NB4 (cell line): ENCODE data around the gene AFAP1L1.
A peak's percentile ranks its signal among the peaks of the same experiment; 100 is the strongest.

Experiments used
- DNase-seq: peaks from one replicate; pipeline ENCODE4 v3.0.0; 2010; ENCODE audit warnings: low read depth
- H3K4me3 ChIP-seq: one replicate; pipeline ENCODE4 v1.5.1; 2011; ENCODE audit warnings: mild to moderate bottlenecking, low read depth, low read length, moderate library complexity
- CTCF ChIP-seq: IDR thresholded peaks from one replicate; pipeline ENCODE4 v1.5.1; 2012; ENCODE audit warnings: low read depth, low read length
- MAX ChIP-seq: IDR thresholded peaks from 2 replicates; pipeline ENCODE4 v1.6.1; 2011; ENCODE audit warnings: low read depth, low read length
- MYC ChIP-seq: IDR thresholded peaks from 2 replicates; pipeline ENCODE4 v1.6.1; 2011; ENCODE audit warnings: low read depth, low read length
- POLR2A ChIP-seq: IDR thresholded peaks from 2 replicates; pipeline ENCODE4 v1.6.1; 2011; ENCODE audit warnings: mild to moderate bottlenecking; ENCODE audit not compliant: insufficient read length; ENCODE audit errors: extremely low read depth

AFAP1L1 gene

GRCh38 chr5:149358868-149359495, 87.3 kb downstream of the AFAP1L1 start:
- no peak for DNase-seq
- H3K4me3 ChIP-seq, result peak overlapping the region; percentile 76
- TF ChIP-seq POLR2A (no peak), MAX (no peak), CTCF (no peak), MYC (no peak)

GRCh38 chr5:149360272-149360671, 88.6 kb downstream of the AFAP1L1 start:
- no peak overlapping the region for H3K4me3 ChIP-seq
- no peak for TF ChIP-seq POLR2A
- TF ChIP-seq MYC, result no peak
- TF ChIP-seq CTCF, result no peak
- TF ChIP-seq MAX, result no peak
- DNase-seq, result peak; percentile 42

GRCh38 chr5:149362541-149362940, 90.9 kb downstream of the AFAP1L1 start:
- TF ChIP-seq MYC, result no peak
- TF ChIP-seq CTCF, result no peak
- TF ChIP-seq POLR2A, result no peak
- no peak for TF ChIP-seq MAX
- DNase-seq, result no peak
- H3K4me3 ChIP-seq, result no peak overlapping the region

GRCh38 chr5:149363358-149363757, 91.7 kb downstream of the AFAP1L1 start:
- peak; percentile 32 for DNase-seq
- no peak for TF ChIP-seq MYC
- no peak for TF ChIP-seq POLR2A
- TF ChIP-seq MAX, result no peak
- no peak for TF ChIP-seq CTCF
- no peak overlapping the region for H3K4me3 ChIP-seq

- no peak for DNase-seq
- H3K4me3 ChIP-seq, result no peak overlapping the region
- no peak for TF ChIP-seq CTCF
- TF ChIP-seq POLR2A, result no peak
- TF ChIP-seq MYC, result no peak
- TF ChIP-seq MAX, result no peak
These were observed 92.3 kb downstream of the AFAP1L1 start for GRCh38 chr5:149363936-149364335.

- TF ChIP-seq CTCF (no peak), POLR2A (no peak), MAX (no peak), MYC (no peak)
- no peak for DNase-seq
- no peak overlapping the region for H3K4me3 ChIP-seq
These were observed 93.1 kb downstream of the AFAP1L1 start for GRCh38 chr5:149364719-149365118.
